Endothelial cell (in vitro differentiated cells): ENCODE measurements around the gene CYBRD1. TPM values are rescaled to one million over a fixed set of nuclear protein-coding genes. Genes with fewer than 3 reads are reported as not detected.

Source experiments
- DNase-seq: peaks from one replicate; pipeline ENCODE4 v3.0.0; 2021; ENCODE audit warnings: low spot score
- H3K27ac Mint-ChIP-seq: one replicate; pipeline ENCODE4 v1.8.0; 2021; ENCODE audit warnings: mixed read lengths, inconsistent platforms; ENCODE audit not compliant: unreplicated experiment
- H3K27me3 Mint-ChIP-seq: one replicate; pipeline ENCODE4 v1.8.0; 2021; ENCODE audit warnings: mild to moderate bottlenecking, moderate library complexity, mixed read lengths, inconsistent platforms; ENCODE audit not compliant: unreplicated experiment
- H3K36me3 Mint-ChIP-seq: one replicate; pipeline ENCODE4 v1.8.0; 2021; ENCODE audit warnings: mild to moderate bottlenecking, low read depth, mixed read lengths, inconsistent platforms; ENCODE audit not compliant: unreplicated experiment
- H3K4me1 Mint-ChIP-seq: one replicate; pipeline ENCODE4 v1.8.0; 2021; ENCODE audit warnings: mild to moderate bottlenecking, mixed read lengths, inconsistent platforms; ENCODE audit not compliant: unreplicated experiment
- H3K4me3 Mint-ChIP-seq: one replicate; pipeline ENCODE4 v1.8.0; 2021; ENCODE audit warnings: mild to moderate bottlenecking, mixed read lengths, inconsistent platforms; ENCODE audit not compliant: unreplicated experiment
- H3K9me3 Mint-ChIP-seq: one replicate; pipeline ENCODE4 v1.8.0; 2021; ENCODE audit warnings: mixed read lengths, inconsistent platforms; ENCODE audit not compliant: unreplicated experiment
- CTCF ChIP-seq: fragments of 200-600 bp; sonication (generic); IDR thresholded peaks from one replicate; pipeline ENCODE4 v1.5.0; 2021; ENCODE audit warnings: antibody characterized with exemption; ENCODE audit not compliant: unreplicated experiment
- total RNA-seq: library from RNA; stranded (reverse); fragmentation: NEBNext Ultra II Directional; extraction: Animal tissue kit (Norgen Biotek cat#: 25700); gene quantifications from one replicate; pipeline ENCODE4 v1.2.1, GENCODE V29; 2021; ENCODE audit not compliant: unreplicated experiment

CYBRD1 gene
- total RNA-seq, 1 donor from 2014 or later: 10.1 TPM

- H3K36me3 Mint-ChIP-seq: no peaks in the 10 kb centered on the region
- DNase-seq: no peak
- peaks cover 1% of the 10 kb centered on the region for H3K27me3 Mint-ChIP-seq
- no peaks in the 10 kb centered on the region for H3K9me3 Mint-ChIP-seq
- no peak overlapping the region for H3K4me3 Mint-ChIP-seq
- peaks cover 10% of the 10 kb centered on the region for H3K4me1 Mint-ChIP-seq
- TF ChIP-seq CTCF: no peak
- H3K27ac Mint-ChIP-seq: no peak overlapping the region
These were observed 80.1 kb downstream of the CYBRD1 start for GRCh38 chr2:171602352-171602751.

Other genes with a start within 250 kb of the CYBRD1 start
- 18.2 TPM for gene METTL8, start 88.5 kb upstream of the CYBRD1 start, total RNA-seq
- gene DCAF17, start 88.2 kb upstream of the CYBRD1 start, total RNA-seq: 16.2 TPM
- 121 TPM for gene DYNC1I2, start 165.0 kb downstream of the CYBRD1 start, total RNA-seq